Upper lobe of right lung (tissue), 1 donor: ENCODE measurements around the gene NCAPD2. TPM values are rescaled to one million over a fixed set of nuclear protein-coding genes. Genes with fewer than 3 reads are reported as not detected.
A peak's percentile ranks its signal among the peaks of the same experiment; 100 is the strongest.
"Not testable (repeated sequence)": the region's sequence is repeated elsewhere in the genome, so short reads cannot be mapped to it uniquely, and the experiment has no call there.

Experiments used
- ATAC-seq: fragments of 200-7000 bp; cut with Tn5 transposase; one replicate; pipeline ENCODE4 v1.9.1; 2020; ENCODE audit warnings: mild to moderate bottlenecking, moderate library complexity
- DNase-seq: peaks from one replicate; pipeline ENCODE4 v3.0.0-alpha.2; 2020
- H3K27ac ChIP-seq: fragments of 200-600 bp; one replicate; pipeline ENCODE4 v1.8.0; 2022
- H3K27me3 ChIP-seq: fragments of 200-600 bp; one replicate; pipeline ENCODE4 v1.8.0; 2022; ENCODE audit warnings: mild to moderate bottlenecking
- H3K36me3 ChIP-seq: fragments of 200-600 bp; one replicate; pipeline ENCODE4 v1.8.0; 2022
- H3K4me1 ChIP-seq: fragments of 200-600 bp; one replicate; pipeline ENCODE4 v1.8.0; 2022
- H3K4me3 ChIP-seq: fragments of 200-600 bp; one replicate; pipeline ENCODE4 v1.8.0; 2022; ENCODE audit warnings: mild to moderate bottlenecking
- H3K9me3 ChIP-seq: fragments of 200-600 bp; one replicate; pipeline ENCODE4 v1.8.0; 2022
- intact Hi-C: fragments of 100-400 bp; cut with DNase I; formaldehyde crosslinking; loops from one replicate; pipeline ENCODE4 v1.11.0; 2022
- total RNA-seq: library from RNA; stranded (reverse); fragmentation: NEBNext Ultra II Directional; extraction: Animal tissue kit (Norgen Biotek cat#: 25700); gene quantifications from one replicate; pipeline ENCODE4 v1.2.1, GENCODE V29; 2021
- TF ChIP-seq, protein P1 (sequence below): fragments of 200-600 bp; IDR thresholded peaks from one replicate; pipeline ENCODE4 v1.8.0; 2022; ENCODE audit warnings: antibody characterized with exemption
- donor health status: DM: no; HTN: yes; CAD: no; lungs with severe emphysema.

The NCAPD2 gene
- total RNA-seq, 1 donor from 2014 or later = 26.7 TPM

- no peaks in the 10 kb centered on the region for H3K9me3 ChIP-seq
- no peak overlapping the region for H3K27ac ChIP-seq
- peaks cover 30% of the 10 kb centered on the region for H3K36me3 ChIP-seq
- intact Hi-C loops = no loop called here
- TF ChIP-seq, protein P1, sequence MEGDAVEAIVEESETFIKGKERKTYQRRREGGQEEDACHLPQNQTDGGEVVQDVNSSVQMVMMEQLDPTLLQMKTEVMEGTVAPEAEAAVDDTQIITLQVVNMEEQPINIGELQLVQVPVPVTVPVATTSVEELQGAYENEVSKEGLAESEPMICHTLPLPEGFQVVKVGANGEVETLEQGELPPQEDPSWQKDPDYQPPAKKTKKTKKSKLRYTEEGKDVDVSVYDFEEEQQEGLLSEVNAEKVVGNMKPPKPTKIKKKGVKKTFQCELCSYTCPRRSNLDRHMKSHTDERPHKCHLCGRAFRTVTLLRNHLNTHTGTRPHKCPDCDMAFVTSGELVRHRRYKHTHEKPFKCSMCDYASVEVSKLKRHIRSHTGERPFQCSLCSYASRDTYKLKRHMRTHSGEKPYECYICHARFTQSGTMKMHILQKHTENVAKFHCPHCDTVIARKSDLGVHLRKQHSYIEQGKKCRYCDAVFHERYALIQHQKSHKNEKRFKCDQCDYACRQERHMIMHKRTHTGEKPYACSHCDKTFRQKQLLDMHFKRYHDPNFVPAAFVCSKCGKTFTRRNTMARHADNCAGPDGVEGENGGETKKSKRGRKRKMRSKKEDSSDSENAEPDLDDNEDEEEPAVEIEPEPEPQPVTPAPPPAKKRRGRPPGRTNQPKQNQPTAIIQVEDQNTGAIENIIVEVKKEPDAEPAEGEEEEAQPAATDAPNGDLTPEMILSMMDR = no peak
- no peaks in the 10 kb centered on the region for H3K27me3 ChIP-seq
- ATAC-seq (no peak), DNase-seq (no peak)
- peaks cover 17% of the 10 kb centered on the region for H3K4me1 ChIP-seq
- H3K4me3 ChIP-seq = peak overlapping the region; percentile 94
These were observed 1.1 kb downstream of the NCAPD2 start for GRCh38 chr12:6494968-6495367.

GRCh38 chr12:6497291-6497690 is 3.4 kb downstream of the NCAPD2 start:
- H3K9me3 ChIP-seq, ATAC-seq, intact Hi-C loops, DNase-seq, H3K27ac ChIP-seq, H3K27me3 ChIP-seq, H3K4me3 ChIP-seq: not testable (repeated sequence)
- Histone ChIP-seq H3K36me3 (peaks cover 30% of the 10 kb centered on the region), H3K4me1 (peaks cover 14% of the 10 kb centered on the region)

DNA sequence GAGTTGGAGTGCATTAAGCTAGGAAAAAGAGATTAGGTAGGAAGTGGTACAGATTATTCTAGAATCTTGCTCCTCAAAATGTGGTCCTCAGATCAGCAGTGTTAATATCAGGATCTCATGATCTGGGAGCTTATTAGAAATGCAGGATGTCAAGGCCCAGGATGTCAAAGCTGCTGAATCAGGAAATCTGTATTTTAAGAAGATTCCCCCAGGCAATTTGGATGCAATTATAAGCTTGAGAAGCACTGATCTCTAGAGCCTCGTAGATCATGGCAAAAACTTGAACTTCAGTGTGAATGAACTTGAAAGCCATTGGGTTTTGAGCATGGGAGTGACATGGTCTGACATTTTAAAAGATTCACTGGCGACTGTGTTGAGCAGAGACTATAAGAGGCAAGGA is 6.6 kb downstream of the NCAPD2 start:
- no peak overlapping the region for H3K4me3 ChIP-seq
- ATAC-seq (no peak), DNase-seq (no peak)
- no peak overlapping the region for H3K27ac ChIP-seq
- TF ChIP-seq, protein P1 = no peak
- intact Hi-C loops = no loop called here
- H3K36me3 ChIP-seq = peaks cover 30% of the 10 kb centered on the region
- no peaks in the 10 kb centered on the region for H3K4me1 ChIP-seq
- no peaks in the 10 kb centered on the region for H3K9me3 ChIP-seq
- H3K27me3 ChIP-seq = no peaks in the 10 kb centered on the region

- TF ChIP-seq, protein P1 = no peak
- no peak for DNase-seq
- H3K27me3 ChIP-seq = no peaks in the 10 kb centered on the region
- H3K27ac ChIP-seq = no peak overlapping the region
- intact Hi-C loops = no loop called here
- ATAC-seq = no peak
- no peaks in the 10 kb centered on the region for H3K4me1 ChIP-seq
- H3K9me3 ChIP-seq = no peaks in the 10 kb centered on the region
- no peak overlapping the region for H3K4me3 ChIP-seq
- peaks cover 24% of the 10 kb centered on the region for H3K36me3 ChIP-seq
These were observed 13.4 kb downstream of the NCAPD2 start for GRCh38 chr12:6507102-6507998.

DNA sequence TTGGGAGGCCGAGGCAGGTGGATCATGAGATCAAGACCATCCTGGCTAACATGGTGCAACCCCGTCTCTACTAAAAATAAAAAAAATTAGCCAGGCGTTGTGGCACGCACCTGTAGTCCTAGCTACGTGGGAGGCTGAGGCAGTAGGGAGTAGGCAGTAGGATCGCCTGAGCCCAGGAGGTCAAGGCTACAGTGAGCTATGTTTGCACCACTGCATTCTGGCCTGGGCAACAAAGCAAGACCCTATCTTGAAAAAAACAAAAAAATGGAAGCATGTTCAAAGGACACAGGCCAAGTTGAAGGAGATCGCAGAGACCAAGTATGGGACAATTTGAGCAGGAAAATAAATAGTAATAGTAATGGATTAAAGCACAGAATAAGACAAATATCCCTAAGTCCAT is 14.2 kb downstream of the NCAPD2 start:
- intact Hi-C loops = no loop called here
- H3K4me3 ChIP-seq = no peak overlapping the region
- H3K9me3 ChIP-seq = no peaks in the 10 kb centered on the region
- ATAC-seq (no peak), DNase-seq (no peak)
- H3K27ac ChIP-seq = no peak overlapping the region
- H3K36me3 ChIP-seq = peaks cover 31% of the 10 kb centered on the region
- H3K27me3 ChIP-seq = no peaks in the 10 kb centered on the region
- no peaks in the 10 kb centered on the region for H3K4me1 ChIP-seq
- TF ChIP-seq, protein P1 = no peak

DNA sequence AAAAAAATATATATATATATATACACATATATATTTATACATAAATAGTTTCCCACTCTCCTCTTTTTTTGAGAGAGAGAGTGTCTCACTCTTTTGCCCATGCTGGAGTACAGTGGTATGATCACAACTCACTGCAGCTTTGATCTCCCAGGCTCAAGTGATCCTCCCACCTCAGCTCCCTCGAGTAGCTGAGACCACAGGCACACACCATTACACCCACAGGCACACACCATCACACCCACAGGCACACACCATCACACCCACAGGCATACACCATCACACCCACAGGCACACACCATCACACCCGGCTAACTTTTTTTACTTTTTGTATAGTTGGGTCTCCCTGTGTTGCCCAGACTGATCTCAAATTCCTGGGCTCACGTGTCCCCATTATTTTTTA is 26.3 kb downstream of the NCAPD2 start:
- DNase-seq = no peak
- H3K36me3 ChIP-seq = peaks cover 87% of the 10 kb centered on the region
- H3K27me3 ChIP-seq = no peaks in the 10 kb centered on the region
- H3K4me1 ChIP-seq = no peaks in the 10 kb centered on the region
- H3K9me3 ChIP-seq = no peaks in the 10 kb centered on the region
- intact Hi-C loops = no loop called here
- no peak overlapping the region for H3K27ac ChIP-seq
- no peak overlapping the region for H3K4me3 ChIP-seq
- TF ChIP-seq, protein P1 = no peak
- no peak for ATAC-seq
